Endodermal cell (in vitro differentiated cells): ENCODE results near the gene NID2. TPM values are rescaled to one million over a fixed set of nuclear protein-coding genes. Genes with fewer than 3 reads are reported as not detected.
A peak's percentile ranks its signal among the peaks of the same experiment; 100 is the strongest.

Source experiments
- DNase-seq: peaks from one replicate; pipeline ENCODE4 v3.0.0-alpha.2; 2017
- H3K27ac ChIP-seq: 2 replicates; pipeline ENCODE4 v1.5.1; 2013; ENCODE audit warnings: mild to moderate bottlenecking, low read depth, low read length, moderate library complexity
- H3K27me3 ChIP-seq: 2 replicates; pipeline ENCODE4 v1.6.1; 2013; ENCODE audit warnings: mild to moderate bottlenecking, low read length, moderate library complexity; ENCODE audit not compliant: insufficient read depth, control insufficient read depth, poor library complexity, severe bottlenecking
- H3K36me3 ChIP-seq: 2 replicates; pipeline ENCODE4 v1.7.0; 2013; ENCODE audit warnings: mild to moderate bottlenecking, low read length, moderate library complexity; ENCODE audit not compliant: control insufficient read depth, insufficient read depth
- H3K4me1 ChIP-seq: one replicate; pipeline ENCODE4 v1.7.0; 2013; ENCODE audit warnings: low read length; ENCODE audit not compliant: control insufficient read depth, insufficient read depth
- H3K4me3 ChIP-seq: 2 replicates; pipeline ENCODE4 v1.5.1; 2013; ENCODE audit warnings: mild to moderate bottlenecking, low read length, moderate library complexity
- H3K9ac ChIP-seq: 2 replicates; pipeline ENCODE4 v1.6.1; 2013; ENCODE audit warnings: mild to moderate bottlenecking, low read length, moderate library complexity; ENCODE audit not compliant: poor library complexity, severe bottlenecking; ENCODE audit errors: extremely low read depth
- H3K9me3 ChIP-seq: 2 replicates; pipeline ENCODE4 v1.6.1; 2013; ENCODE audit warnings: mild to moderate bottlenecking, low read length, moderate library complexity; ENCODE audit not compliant: control insufficient read depth
- H3K27ac Mint-ChIP-seq: 2 replicates; pipeline ENCODE4 v1.8.0; 2020; ENCODE audit warnings: mixed read lengths
- H3K27me3 Mint-ChIP-seq: 2 replicates; pipeline ENCODE4 v1.8.0; 2021; ENCODE audit warnings: mild to moderate bottlenecking, mixed read lengths; ENCODE audit not compliant: insufficient read depth
- H3K36me3 Mint-ChIP-seq: 2 replicates; pipeline ENCODE4 v1.8.0; 2020; ENCODE audit warnings: low read depth, mixed read lengths
- H3K4me1 Mint-ChIP-seq: 2 replicates; pipeline ENCODE4 v1.8.0; 2020; ENCODE audit warnings: mixed read lengths
- H3K4me3 Mint-ChIP-seq: 2 replicates; pipeline ENCODE4 v1.8.0; 2020; ENCODE audit warnings: mild to moderate bottlenecking, moderate library complexity, mixed read lengths
- H3K9me3 Mint-ChIP-seq: 2 replicates; pipeline ENCODE4 v1.8.0; 2020; ENCODE audit warnings: mild to moderate bottlenecking, mixed read lengths
- WGBS, 2 experiments: methylation state at CpG; one replicate each; pipeline versions ENCODE4 v1.1.5 to v1.1.7; 2013; ENCODE audit warnings: missing lambda C conversion rate in 2 of 2, mixed read lengths in 1 of 2; ENCODE audit not compliant: insufficient coverage in 1 of 2, insufficient read length in 1 of 2; 5-methylcytosine and 5-hydroxymethylcytosine counted together
- total RNA-seq, 2 donors: library from RNA; stranded (reverse); fragmentation: NEBNext Ultra II Directional in 1 of 2; extraction: Animal tissue kit (Norgen Biotek cat#: 25700) in 1 of 2; gene quantifications; 2 replicates in 1 of 2; 3 replicates in 1 of 2; pipeline ENCODE4 v1.2.1, GENCODE V29; 2021
- TF ChIP-seq, protein P1 (sequence below): fragments of 200-600 bp; sonication (generic); conservative IDR thresholded peaks from 2 replicates; pipeline ENCODE4 v1.5.0; 2021; ENCODE audit warnings: antibody characterized with exemption, mild to moderate bottlenecking

NID2 gene
- total RNA-seq, 2 donors from 2014 or later, result 1.7 to 2.9 TPM

DNA sequence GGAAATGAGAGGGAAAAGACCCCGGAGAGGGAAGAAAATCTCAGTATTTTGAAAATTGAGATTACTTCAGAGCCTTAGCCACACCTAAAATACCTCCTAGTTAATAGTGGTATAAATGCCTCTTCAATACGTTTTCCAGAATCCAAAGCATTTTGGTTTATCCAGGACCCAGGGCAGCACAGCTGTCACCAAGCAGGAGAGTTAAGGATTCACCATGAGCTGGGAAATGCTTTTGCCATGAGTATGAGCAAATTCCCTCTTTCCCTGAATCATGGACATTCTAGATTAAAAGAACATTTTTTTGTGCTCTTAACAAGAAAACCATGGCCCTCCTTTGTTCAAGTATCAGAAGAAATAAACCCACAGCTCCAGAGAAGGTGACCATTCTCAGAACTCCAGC is 101.3 kb downstream of the NID2 start:
- DNase-seq, result no peak
- Mint-ChIP-seq H3K27ac (no peak overlapping the region), H3K4me1 (peaks cover 7% of the 10 kb centered on the region), H3K9me3 (no peaks in the 10 kb centered on the region), H3K27me3 (no peaks in the 10 kb centered on the region), H3K36me3 (no peaks in the 10 kb centered on the region), H3K4me3 (no peak overlapping the region)
- Histone ChIP-seq H3K27me3 (no peaks in the 10 kb centered on the region), H3K4me3 (no peak overlapping the region), H3K9me3 (no peaks in the 10 kb centered on the region), H3K9ac (no peak overlapping the region), H3K4me1 (no peaks in the 10 kb centered on the region), H3K27ac (no peak overlapping the region), H3K36me3 (no peaks in the 10 kb centered on the region)
- TF ChIP-seq, protein P1, sequence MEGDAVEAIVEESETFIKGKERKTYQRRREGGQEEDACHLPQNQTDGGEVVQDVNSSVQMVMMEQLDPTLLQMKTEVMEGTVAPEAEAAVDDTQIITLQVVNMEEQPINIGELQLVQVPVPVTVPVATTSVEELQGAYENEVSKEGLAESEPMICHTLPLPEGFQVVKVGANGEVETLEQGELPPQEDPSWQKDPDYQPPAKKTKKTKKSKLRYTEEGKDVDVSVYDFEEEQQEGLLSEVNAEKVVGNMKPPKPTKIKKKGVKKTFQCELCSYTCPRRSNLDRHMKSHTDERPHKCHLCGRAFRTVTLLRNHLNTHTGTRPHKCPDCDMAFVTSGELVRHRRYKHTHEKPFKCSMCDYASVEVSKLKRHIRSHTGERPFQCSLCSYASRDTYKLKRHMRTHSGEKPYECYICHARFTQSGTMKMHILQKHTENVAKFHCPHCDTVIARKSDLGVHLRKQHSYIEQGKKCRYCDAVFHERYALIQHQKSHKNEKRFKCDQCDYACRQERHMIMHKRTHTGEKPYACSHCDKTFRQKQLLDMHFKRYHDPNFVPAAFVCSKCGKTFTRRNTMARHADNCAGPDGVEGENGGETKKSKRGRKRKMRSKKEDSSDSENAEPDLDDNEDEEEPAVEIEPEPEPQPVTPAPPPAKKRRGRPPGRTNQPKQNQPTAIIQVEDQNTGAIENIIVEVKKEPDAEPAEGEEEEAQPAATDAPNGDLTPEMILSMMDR, result no peak
- WGBS, 2 experiments, result 97 to 100% methylated on average over 1 to 2 of the region's 2 CpGs

- no peak overlapping the region for H3K4me3 Mint-ChIP-seq
- Histone ChIP-seq H3K27me3 (no peaks in the 10 kb centered on the region), H3K4me1 (no peaks in the 10 kb centered on the region), H3K9ac (no peak overlapping the region), H3K4me3 (no peak overlapping the region), H3K27ac (no peak overlapping the region), H3K9me3 (peaks cover 19% of the 10 kb centered on the region), H3K36me3 (peaks cover 19% of the 10 kb centered on the region)
- H3K27ac Mint-ChIP-seq, result no peak overlapping the region
- H3K36me3 Mint-ChIP-seq, result peaks cover 21% of the 10 kb centered on the region
- TF ChIP-seq, protein P1, result no peak
- no peak for DNase-seq
- peaks cover 21% of the 10 kb centered on the region for H3K9me3 Mint-ChIP-seq
- H3K4me1 Mint-ChIP-seq, result peaks cover 9% of the 10 kb centered on the region
- H3K27me3 Mint-ChIP-seq, result no peaks in the 10 kb centered on the region
- 90 to 99% methylated on average over 3 to 4 of the region's 4 CpGs for WGBS, 2 experiments
Observed at GRCh38 chr14:51963286-51963685, 105.6 kb downstream of the NID2 start.

- Mint-ChIP-seq H3K36me3 (peaks cover 27% of the 10 kb centered on the region), H3K4me3 (no peak overlapping the region), H3K4me1 (peaks cover 9% of the 10 kb centered on the region), H3K27me3 (no peaks in the 10 kb centered on the region), H3K27ac (peak overlapping the region; percentile 5), H3K9me3 (peaks cover 26% of the 10 kb centered on the region)
- DNase-seq, result no peak
- Histone ChIP-seq H3K27ac (no peak overlapping the region), H3K4me3 (no peak overlapping the region), H3K27me3 (no peaks in the 10 kb centered on the region), H3K9me3 (peaks cover 25% of the 10 kb centered on the region), H3K9ac (no peak overlapping the region), H3K4me1 (no peaks in the 10 kb centered on the region), H3K36me3 (peaks cover 24% of the 10 kb centered on the region)
- TF ChIP-seq, protein P1, result no peak
- WGBS, 2 experiments, result 78 to 86% methylated on average over 2 of the region's 3 CpGs
Observed at GRCh38 chr14:51962711-51963110, 106.1 kb downstream of the NID2 start.
